A673 (cell line): Measurements from ENCODE around the gene GOLGA8T. TPM values are rescaled to one million over a fixed set of nuclear protein-coding genes. Genes with fewer than 3 reads are reported as not detected.
"Not testable (repeated sequence)": the region's sequence is repeated elsewhere in the genome, so short reads cannot be mapped to it uniquely, and the experiment has no call there.

ENCODE experiments used
- BruUV-seq: library from RNA; stranded (reverse); fragments of 400-500 nt; replicated peaks from 2 replicates; lab custom pipeline; 2021; lab: Mats Ljungman, UMichigan
- CTCF ChIA-PET: fragments of 300-600 bp; sonication (Branson Sonifier 250); formaldehyde crosslinking; loops from one replicate; lab custom pipeline; 2022; ENCODE audit warnings: antibody characterized with exemption; lab: Charles Lee
- POLR2A ChIA-PET: fragments of 300-600 bp; sonication (Branson Sonifier 250); formaldehyde crosslinking; loops from one replicate; lab custom pipeline; 2022; ENCODE audit warnings: antibody characterized with exemption; ENCODE audit not compliant: low non-redundant PET; lab: Charles Lee
- DNase-seq: peaks from one replicate; pipeline ENCODE4 v3.0.0-alpha.2; 2015; ENCODE audit warnings: low spot score
- H3K27ac ChIP-seq: fragments of 200-600 bp; sonication (generic); 2 replicates; pipeline ENCODE4 v1.5.1; 2016; ENCODE audit warnings: mixed run types, low read depth, mild to moderate bottlenecking, mixed read lengths, antibody characterized with exemption, low read length; ENCODE audit not compliant: poor library complexity, severe bottlenecking
- H3K27me3 ChIP-seq: fragments of 200-600 bp; sonication (generic); replicated peaks from 2 replicates; pipeline ENCODE4 v1.6.1; 2017; ENCODE audit warnings: mixed run types, low read depth, mild to moderate bottlenecking, mixed read lengths, antibody characterized with exemption, low read length; ENCODE audit not compliant: insufficient read depth, poor library complexity
- H3K36me3 ChIP-seq: fragments of 200-600 bp; sonication (generic); 2 replicates; pipeline ENCODE4 v1.6.1; 2016; ENCODE audit warnings: mixed run types, mild to moderate bottlenecking, mixed read lengths, antibody characterized with exemption, low read length; ENCODE audit not compliant: insufficient read depth, poor library complexity, severe bottlenecking
- H3K4me1 ChIP-seq: fragments of 200-600 bp; sonication (generic); 2 replicates; pipeline ENCODE4 v1.6.1; 2017; ENCODE audit warnings: mixed run types, mild to moderate bottlenecking, mixed read lengths, antibody characterized with exemption, low read length; ENCODE audit not compliant: insufficient read depth, poor library complexity, severe bottlenecking
- H3K4me3 ChIP-seq: fragments of 200-600 bp; sonication (generic); 2 replicates; pipeline ENCODE4 v1.5.1; 2016; ENCODE audit warnings: low read depth, mixed run types, mild to moderate bottlenecking, mixed read lengths, low read length; ENCODE audit not compliant: poor library complexity, severe bottlenecking
- H3K9me3 ChIP-seq: fragments of 200-600 bp; sonication (generic); 2 replicates; pipeline ENCODE4 v1.6.1; 2016; ENCODE audit warnings: mixed run types, low read depth, mild to moderate bottlenecking, mixed read lengths, antibody characterized with exemption, low read length; ENCODE audit not compliant: poor library complexity, severe bottlenecking
- intact Hi-C: fragments of 100-400 bp; cut with micrococcal nuclease; formaldehyde crosslinking; loops from one replicate; pipeline ENCODE4 v1.10.0; 2022; ENCODE audit not compliant: unreplicated experiment
- total RNA-seq: library from RNA; stranded (reverse); gene quantifications from 2 replicates; pipeline ENCODE4 v1.2.3, GENCODE V29; 2021

Gene GOLGA8T
- total RNA-seq, 1 experiment from 2014 or later, result not detected

DNA sequence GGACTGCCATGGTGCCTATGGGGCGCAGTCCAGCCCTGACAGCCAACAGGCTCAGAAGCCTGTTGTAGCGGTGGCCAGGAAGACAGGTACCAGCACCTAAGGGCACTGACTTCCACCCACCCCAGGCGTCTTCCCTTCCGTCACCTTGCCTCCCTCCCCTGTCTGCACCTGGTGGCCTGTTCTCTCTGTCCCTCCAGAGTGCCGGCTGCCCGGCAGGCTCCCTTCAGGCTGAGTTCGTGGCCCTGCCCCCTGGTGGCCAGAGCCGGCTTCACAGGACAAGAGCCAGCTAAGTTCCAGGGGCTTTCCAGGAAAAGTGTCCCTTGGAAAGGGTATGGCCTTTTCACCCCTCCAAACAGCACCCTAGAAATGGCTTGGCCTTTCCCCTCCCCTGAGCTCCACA lies 15.0 kb downstream of the GOLGA8T start:
- intact Hi-C loops, result not testable (repeated sequence)

DNA sequence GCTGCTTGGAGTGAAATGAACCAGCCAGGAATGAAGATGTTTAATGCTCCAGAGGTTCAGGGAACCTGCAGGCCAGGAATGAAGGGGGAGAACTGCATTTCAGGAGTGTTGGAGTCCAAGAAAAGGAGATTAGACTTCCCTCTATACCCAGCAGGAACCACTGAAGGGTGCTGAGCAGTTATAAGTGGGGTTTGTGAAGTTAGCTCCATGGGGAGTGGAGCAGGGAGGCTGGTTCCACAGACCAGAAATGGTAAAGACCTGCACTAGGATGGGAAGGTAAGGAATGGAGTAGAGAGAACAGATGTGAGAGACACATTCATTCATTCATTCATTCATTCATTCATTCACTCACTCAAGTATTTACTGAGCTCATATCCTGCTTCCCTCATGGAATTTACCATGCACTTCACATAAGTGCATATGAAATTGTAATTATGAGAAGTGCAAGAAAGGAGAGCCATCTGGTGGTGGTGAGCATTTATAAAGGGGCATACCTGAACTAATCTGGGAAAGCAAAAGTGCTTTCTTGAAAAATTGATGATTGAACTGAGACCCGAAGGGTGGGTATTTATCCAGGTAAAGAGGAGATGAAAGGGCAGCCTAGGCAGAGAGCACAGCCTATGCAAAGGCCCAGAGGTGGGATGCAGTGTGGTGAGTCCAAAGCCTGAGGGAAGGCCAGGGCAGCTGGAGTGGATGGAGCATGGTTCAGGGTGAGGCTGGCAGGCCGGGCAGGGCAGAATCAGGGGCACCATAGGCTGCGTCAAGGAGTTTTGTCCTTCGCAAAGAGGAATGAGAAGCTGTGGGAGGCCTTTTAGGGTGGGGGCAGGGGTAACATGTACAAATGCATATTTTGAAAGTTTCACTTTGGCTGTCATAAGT lies 27.9 kb downstream of the GOLGA8T start:
- H3K4me3 ChIP-seq, H3K9me3 ChIP-seq, CTCF ChIA-PET, H3K27me3 ChIP-seq, DNase-seq, BruUV-seq, H3K36me3 ChIP-seq, POLR2A ChIA-PET, H3K4me1 ChIP-seq, intact Hi-C loops, H3K27ac ChIP-seq: not testable (repeated sequence)

More for the DNA sequence above, 15.0 kb downstream of the GOLGA8T start:
- BruUV-seq, H3K4me1 ChIP-seq, CTCF ChIA-PET, H3K36me3 ChIP-seq, H3K4me3 ChIP-seq, DNase-seq, H3K9me3 ChIP-seq, H3K27ac ChIP-seq, POLR2A ChIA-PET, H3K27me3 ChIP-seq: not testable (repeated sequence)

DNA sequence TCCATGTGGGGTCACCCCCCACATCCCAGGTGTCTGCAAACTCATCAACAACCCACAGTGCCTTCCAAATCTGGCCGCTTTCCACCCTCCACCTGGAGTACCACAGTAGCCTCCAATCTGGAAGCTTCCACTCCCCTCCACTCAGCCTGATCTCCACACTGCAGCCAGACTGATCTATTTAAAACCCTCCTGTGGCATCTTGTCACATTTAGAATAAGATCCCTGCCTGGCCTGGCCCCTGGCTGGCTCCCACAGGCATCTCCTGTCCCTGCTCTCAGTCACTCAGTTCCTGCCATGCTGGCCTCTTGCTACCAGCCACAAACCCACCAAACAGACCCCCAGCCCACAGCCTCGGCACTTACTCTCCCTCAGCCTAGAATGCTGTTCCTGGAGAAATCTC lies 28.9 kb downstream of the GOLGA8T start:
- BruUV-seq, H3K27ac ChIP-seq, DNase-seq, POLR2A ChIA-PET, H3K36me3 ChIP-seq, H3K9me3 ChIP-seq, intact Hi-C loops, H3K4me1 ChIP-seq, H3K27me3 ChIP-seq, CTCF ChIA-PET, H3K4me3 ChIP-seq: not testable (repeated sequence)

DNA sequence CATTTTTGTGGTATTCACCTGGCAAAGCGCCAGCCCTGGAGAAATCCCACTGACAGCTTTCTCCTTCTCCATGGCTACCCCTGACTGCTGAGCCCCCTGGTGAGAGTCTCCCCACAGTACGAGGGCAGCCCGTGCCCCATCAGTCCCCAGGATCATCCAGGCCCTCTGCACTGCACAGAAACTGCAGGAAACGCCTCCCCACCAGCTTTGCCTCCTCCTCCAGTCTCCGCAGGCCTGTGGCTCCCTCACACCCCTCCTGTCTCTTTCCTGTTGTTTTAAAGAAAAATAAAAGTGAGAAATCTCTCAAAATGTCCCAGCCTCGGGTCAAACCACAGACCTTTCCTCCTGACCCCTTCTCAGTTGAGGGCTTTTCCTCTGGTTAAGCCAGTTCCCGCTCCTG lies 29.4 kb downstream of the GOLGA8T start:
- H3K27me3 ChIP-seq, POLR2A ChIA-PET, H3K4me1 ChIP-seq, H3K36me3 ChIP-seq, H3K9me3 ChIP-seq, CTCF ChIA-PET, intact Hi-C loops, DNase-seq, H3K27ac ChIP-seq, BruUV-seq, H3K4me3 ChIP-seq: not testable (repeated sequence)

DNA sequence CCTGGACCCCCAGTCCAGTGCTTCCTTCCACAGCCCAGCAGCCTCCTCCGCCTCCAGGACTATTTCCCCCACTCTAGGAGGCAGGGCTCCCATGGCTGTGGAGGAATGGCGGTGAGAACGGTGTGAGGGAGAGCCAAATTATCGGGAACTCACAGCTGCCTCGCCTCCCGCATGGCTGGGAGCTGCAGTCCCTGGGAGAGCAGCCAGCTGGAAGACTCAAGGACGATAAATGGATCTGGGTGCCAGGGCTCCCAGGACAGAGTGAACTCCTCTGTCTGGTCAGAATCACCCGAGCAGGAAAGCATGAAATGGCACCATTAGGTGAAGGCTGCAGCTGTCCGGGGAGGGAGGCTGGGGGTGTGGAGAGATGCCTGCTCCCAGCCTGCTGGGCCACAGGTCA lies 32.6 kb downstream of the GOLGA8T start:
- BruUV-seq, H3K4me3 ChIP-seq, H3K4me1 ChIP-seq, intact Hi-C loops, POLR2A ChIA-PET, H3K36me3 ChIP-seq, H3K27me3 ChIP-seq, H3K27ac ChIP-seq, H3K9me3 ChIP-seq, DNase-seq, CTCF ChIA-PET: not testable (repeated sequence)

DNA sequence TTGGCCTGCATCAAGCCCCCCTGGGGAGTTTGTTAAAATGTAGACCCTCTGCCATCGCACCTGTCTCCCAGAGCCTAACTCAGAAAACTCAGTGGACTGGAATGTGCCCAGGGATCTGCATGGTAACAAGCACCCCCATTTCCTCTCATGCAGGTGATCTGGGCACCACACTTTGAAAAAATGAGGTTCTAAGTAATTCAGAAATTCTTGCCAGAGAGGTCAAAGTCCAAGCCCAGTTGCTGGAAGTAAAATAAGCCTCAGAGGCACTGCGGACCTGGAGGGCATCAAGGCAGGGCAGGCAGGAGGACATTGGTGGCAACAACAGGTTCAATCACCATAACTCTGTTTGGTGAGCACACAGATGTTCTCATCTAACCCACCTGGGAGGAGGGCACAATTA lies 33.0 kb downstream of the GOLGA8T start:
- H3K4me3 ChIP-seq, H3K36me3 ChIP-seq, POLR2A ChIA-PET, H3K4me1 ChIP-seq, CTCF ChIA-PET, BruUV-seq, H3K27me3 ChIP-seq, H3K27ac ChIP-seq, DNase-seq, H3K9me3 ChIP-seq, intact Hi-C loops: not testable (repeated sequence)

DNA sequence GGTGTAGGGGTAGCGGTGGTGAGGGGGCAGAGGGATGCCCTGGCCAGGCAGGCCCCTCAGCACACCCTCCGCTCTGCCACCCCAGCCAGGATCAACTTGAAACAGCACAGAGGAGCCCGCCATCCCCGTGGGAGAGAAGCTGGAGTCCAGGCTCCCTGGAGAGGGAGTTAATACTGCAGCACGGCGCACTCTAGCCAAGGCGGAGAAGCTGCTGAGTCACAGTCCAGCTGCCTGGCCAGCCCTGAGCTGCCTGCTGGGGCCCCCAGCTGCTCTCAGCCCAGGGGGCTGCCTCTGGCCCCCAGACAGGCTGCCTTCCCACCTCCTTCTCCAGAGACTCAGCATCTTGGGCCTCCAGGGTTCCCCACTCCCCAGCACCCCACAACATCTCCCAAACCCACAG lies 36.6 kb downstream of the GOLGA8T start:
- H3K9me3 ChIP-seq, DNase-seq, BruUV-seq, intact Hi-C loops, H3K4me1 ChIP-seq, CTCF ChIA-PET, H3K27me3 ChIP-seq, H3K27ac ChIP-seq, H3K4me3 ChIP-seq, H3K36me3 ChIP-seq, POLR2A ChIA-PET: not testable (repeated sequence)
